K562 (cell line): ENCODE results near the gene TAF11. TPM values are rescaled to one million over a fixed set of nuclear protein-coding genes. Genes with fewer than 3 reads are reported as not detected.

ENCODE experiments used
- C11orf30 ChIP-seq: fragments of 450-650 bp; IDR thresholded peaks from 2 replicates; pipeline ENCODE4 v1.6.1; 2016; ENCODE audit warnings: low read depth, mild to moderate bottlenecking
- ERF ChIP-seq: fragments of 450-650 bp; formaldehyde crosslinking; IDR thresholded peaks from 2 replicates; pipeline ENCODE4 v1.4.0; 2020; ENCODE audit warnings: mild to moderate bottlenecking, mixed read lengths
- HCFC1 ChIP-seq: IDR thresholded peaks from 2 replicates; pipeline ENCODE4 v1.6.1; 2012; ENCODE audit warnings: low read depth, low read length, improper control_type of control experiment
- NFE2 ChIP-seq: IDR thresholded peaks from 2 replicates; pipeline ENCODE4 v1.6.1; 2014; ENCODE audit warnings: antibody characterized with exemption, low read depth
- NFE2L1 ChIP-seq: fragments of 450-650 bp; IDR thresholded peaks from 2 replicates; pipeline ENCODE4 v1.6.1; 2016; ENCODE audit warnings: missing genetic modification characterization, low read depth, mild to moderate bottlenecking, missing compliant biosample characterization, moderate library complexity, borderline replicate concordance
- NR4A1 ChIP-seq, 2 experiments: fragments of 250-450 bp in 1 of 2; fragments of 450-650 bp in 1 of 2; sonication (Bioruptor Pico) in 1 of 2; IDR thresholded peaks; 2 replicates each; pipeline versions ENCODE4 v1.4.0 to v1.6.1; 2016 to 2020; ENCODE audit warnings: mild to moderate bottlenecking in 2 of 2, missing compliant biosample characterization in 1 of 2, missing genetic modification characterization in 1 of 2, moderate library complexity in 1 of 2
- NRF1 ChIP-seq, 2 experiments: fragments of 450-650 bp; IDR thresholded peaks in 1 of 2; conservative IDR thresholded peaks in 1 of 2; 2 replicates each; pipeline ENCODE4 v1.6.1; 2014; ENCODE audit warnings: mild to moderate bottlenecking in 2 of 2
- PCBP1 ChIP-seq: fragments of 200-400 bp; formaldehyde crosslinking; IDR thresholded peaks from 2 replicates; pipeline ENCODE4 v1.6.1; 2018; ENCODE audit warnings: mild to moderate bottlenecking, low read depth, low read length; ENCODE audit not compliant: poor library complexity, severe bottlenecking
- POLR2AphosphoS2 ChIP-seq: IDR thresholded peaks from 2 replicates; pipeline ENCODE4 v1.6.1; 2012; ENCODE audit warnings: low read length, improper control_type of control experiment
- RB1 ChIP-seq: fragments of 450-650 bp; IDR thresholded peaks from 2 replicates; pipeline ENCODE4 v1.6.1; 2017; ENCODE audit warnings: low read depth, mild to moderate bottlenecking
- ZNF354B ChIP-seq: fragments of 250-450 bp; sonication (Bioruptor Pico); IDR thresholded peaks from 2 replicates; pipeline ENCODE4 v1.4.0; 2020
- polyA plus RNA-seq, 8 experiments: library from polyadenylated mRNA; depleted of rRNA in 4 of 8; stranded (reverse) in 5 of 8; unstranded in 3 of 8; fragments of >200 nt; fragmentation: Nextera tagmentation in 2 of 8; fragmentation: Illumina TruSeq in 1 of 8; extraction: Ambion mirVana in 2 of 8; extraction: Trizol in 1 of 8; gene quantifications; 2 replicates each; pipeline versions ENCODE4 v1.2.1 to v1.2.3, GENCODE V29; 2011 to 2014; ENCODE audit warnings: inconsistent platforms in 1 of 8, missing spikeins in 1 of 8
- total RNA-seq, 7 experiments: library from RNA; depleted of rRNA in 6 of 7; stranded (reverse); fragments of >200 nt in 6 of 7; fragmentation: Illumina TruSeq in 2 of 7; extraction: Trizol in 2 of 7; gene quantifications; 2 replicates each; pipeline versions ENCODE4 v1.2.1 to v1.2.3, GENCODE V29; 2011 to 2021; ENCODE audit warnings: low replicate concordance in 1 of 7
- TF ChIP-seq, protein P1 (sequence below): sonication (generic); formaldehyde crosslinking; IDR thresholded peaks from 2 replicates; pipeline ENCODE4 v1.9.0; 2022; ENCODE audit warnings: mild to moderate bottlenecking, missing genetic modification reagents
- TF ChIP-seq, protein P2 (sequence below): fragments of 450-650 bp; formaldehyde crosslinking; IDR thresholded peaks from 2 replicates; pipeline ENCODE4 v1.4.0; 2020; ENCODE audit warnings: mild to moderate bottlenecking, moderate library complexity
- TF ChIP-seq, protein P3 (sequence below): sonication (generic); formaldehyde crosslinking; IDR thresholded peaks from 2 replicates; pipeline ENCODE4 v1.8.0; 2023; ENCODE audit warnings: mild to moderate bottlenecking, missing genetic modification reagents
- TF ChIP-seq, protein P4 (sequence below), 2 experiments: fragments of 450-650 bp; IDR thresholded peaks; 2 replicates each; pipeline ENCODE4 v1.6.1; 2018; ENCODE audit warnings: mild to moderate bottlenecking in 2 of 2, low read depth in 1 of 2; ENCODE audit not compliant: partially characterized antibody in 2 of 2

TAF11 gene
- total and polyA plus RNA-seq, 9 of the 15 experiments (the other 6 are each of a cell fraction or from before 2014, with no cell fraction given) = 40.9 to 91.9 (median 71.9) TPM

DNA sequence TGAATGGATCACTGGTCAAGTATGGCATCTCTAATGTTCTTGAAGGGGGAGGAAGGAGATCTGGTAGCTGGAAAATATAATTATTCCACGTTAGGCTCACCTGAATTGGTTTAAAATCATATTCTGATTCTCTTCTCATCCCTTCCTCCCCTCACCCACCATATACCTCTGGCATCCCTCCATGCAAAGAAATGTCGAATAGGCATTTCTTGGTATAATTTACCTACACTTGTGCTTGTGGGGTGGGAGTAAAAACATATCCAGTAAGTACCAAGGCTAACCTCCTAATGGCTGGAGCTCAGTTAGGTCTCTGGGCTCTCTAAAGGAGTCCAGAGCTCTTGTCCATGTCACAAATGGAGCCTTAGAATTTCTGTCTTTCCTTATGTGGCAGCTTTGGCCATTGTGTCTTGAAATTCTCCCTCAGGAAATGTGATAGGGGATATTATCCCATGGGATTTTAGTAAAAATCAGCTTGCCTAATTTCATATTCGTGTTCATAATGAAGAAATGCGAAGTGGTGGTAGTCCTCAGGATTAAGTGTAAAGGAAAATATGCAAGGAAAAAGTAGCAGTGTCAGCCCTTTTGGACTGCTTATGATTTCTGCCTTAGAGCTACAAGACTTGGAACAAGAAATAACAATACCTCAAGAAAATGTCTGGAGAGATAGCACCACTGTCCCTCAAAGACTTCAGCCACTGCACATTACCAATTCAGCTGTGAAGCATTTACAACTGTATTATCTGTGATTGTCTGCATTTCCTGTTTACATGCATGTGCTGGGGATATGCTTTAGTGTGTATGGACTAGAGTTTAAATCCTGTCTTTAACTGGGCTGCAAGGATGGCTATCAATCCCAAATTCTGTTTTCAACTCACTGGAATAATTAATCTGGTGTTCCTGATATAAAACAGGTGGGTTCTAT, 12.3 kb downstream of the TAF11 start (continued):
- TF ChIP-seq NR4A1 (CRISPR knock-in tag; IDR thresholded peaks at IDR 0.05) = no peak
- TF ChIP-seq NR4A1 (tag; IDR thresholded peaks at IDR 0.05) = no peak
- TF ChIP-seq HCFC1 = no peak
- TF ChIP-seq ZNF354B = no peak
- TF ChIP-seq, protein P1, sequence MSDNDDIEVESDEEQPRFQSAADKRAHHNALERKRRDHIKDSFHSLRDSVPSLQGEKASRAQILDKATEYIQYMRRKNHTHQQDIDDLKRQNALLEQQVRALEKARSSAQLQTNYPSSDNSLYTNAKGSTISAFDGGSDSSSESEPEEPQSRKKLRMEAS (CRISPR knock-in tag) = no peak
- TF ChIP-seq RB1 = no peak
- TF ChIP-seq NFE2 = no peak
- no peak for TF ChIP-seq ERF (CRISPR knock-in tag)
- TF ChIP-seq C11orf30 = peak; percentile 53
- TF ChIP-seq, protein P2, sequence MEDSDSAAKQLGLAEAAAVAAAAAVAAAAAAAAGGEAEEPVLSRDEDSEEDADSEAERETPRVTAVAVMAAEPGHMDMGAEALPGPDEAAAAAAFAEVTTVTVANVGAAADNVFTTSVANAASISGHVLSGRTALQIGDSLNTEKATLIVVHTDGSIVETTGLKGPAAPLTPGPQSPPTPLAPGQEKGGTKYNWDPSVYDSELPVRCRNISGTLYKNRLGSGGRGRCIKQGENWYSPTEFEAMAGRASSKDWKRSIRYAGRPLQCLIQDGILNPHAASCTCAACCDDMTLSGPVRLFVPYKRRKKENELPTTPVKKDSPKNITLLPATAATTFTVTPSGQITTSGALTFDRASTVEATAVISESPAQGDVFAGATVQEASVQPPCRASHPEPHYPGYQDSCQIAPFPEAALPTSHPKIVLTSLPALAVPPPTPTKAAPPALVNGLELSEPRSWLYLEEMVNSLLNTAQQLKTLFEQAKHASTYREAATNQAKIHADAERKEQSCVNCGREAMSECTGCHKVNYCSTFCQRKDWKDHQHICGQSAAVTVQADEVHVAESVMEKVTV (CRISPR knock-in tag) = no peak
- TF ChIP-seq, protein P3, sequence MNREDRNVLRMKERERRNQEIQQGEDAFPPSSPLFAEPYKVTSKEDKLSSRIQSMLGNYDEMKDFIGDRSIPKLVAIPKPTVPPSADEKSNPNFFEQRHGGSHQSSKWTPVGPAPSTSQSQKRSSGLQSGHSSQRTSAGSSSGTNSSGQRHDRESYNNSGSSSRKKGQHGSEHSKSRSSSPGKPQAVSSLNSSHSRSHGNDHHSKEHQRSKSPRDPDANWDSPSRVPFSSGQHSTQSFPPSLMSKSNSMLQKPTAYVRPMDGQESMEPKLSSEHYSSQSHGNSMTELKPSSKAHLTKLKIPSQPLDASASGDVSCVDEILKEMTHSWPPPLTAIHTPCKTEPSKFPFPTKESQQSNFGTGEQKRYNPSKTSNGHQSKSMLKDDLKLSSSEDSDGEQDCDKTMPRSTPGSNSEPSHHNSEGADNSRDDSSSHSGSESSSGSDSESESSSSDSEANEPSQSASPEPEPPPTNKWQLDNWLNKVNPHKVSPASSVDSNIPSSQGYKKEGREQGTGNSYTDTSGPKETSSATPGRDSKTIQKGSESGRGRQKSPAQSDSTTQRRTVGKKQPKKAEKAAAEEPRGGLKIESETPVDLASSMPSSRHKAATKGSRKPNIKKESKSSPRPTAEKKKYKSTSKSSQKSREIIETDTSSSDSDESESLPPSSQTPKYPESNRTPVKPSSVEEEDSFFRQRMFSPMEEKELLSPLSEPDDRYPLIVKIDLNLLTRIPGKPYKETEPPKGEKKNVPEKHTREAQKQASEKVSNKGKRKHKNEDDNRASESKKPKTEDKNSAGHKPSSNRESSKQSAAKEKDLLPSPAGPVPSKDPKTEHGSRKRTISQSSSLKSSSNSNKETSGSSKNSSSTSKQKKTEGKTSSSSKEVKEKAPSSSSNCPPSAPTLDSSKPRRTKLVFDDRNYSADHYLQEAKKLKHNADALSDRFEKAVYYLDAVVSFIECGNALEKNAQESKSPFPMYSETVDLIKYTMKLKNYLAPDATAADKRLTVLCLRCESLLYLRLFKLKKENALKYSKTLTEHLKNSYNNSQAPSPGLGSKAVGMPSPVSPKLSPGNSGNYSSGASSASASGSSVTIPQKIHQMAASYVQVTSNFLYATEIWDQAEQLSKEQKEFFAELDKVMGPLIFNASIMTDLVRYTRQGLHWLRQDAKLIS (CRISPR knock-in tag) = no peak
- TF ChIP-seq, protein P4, sequence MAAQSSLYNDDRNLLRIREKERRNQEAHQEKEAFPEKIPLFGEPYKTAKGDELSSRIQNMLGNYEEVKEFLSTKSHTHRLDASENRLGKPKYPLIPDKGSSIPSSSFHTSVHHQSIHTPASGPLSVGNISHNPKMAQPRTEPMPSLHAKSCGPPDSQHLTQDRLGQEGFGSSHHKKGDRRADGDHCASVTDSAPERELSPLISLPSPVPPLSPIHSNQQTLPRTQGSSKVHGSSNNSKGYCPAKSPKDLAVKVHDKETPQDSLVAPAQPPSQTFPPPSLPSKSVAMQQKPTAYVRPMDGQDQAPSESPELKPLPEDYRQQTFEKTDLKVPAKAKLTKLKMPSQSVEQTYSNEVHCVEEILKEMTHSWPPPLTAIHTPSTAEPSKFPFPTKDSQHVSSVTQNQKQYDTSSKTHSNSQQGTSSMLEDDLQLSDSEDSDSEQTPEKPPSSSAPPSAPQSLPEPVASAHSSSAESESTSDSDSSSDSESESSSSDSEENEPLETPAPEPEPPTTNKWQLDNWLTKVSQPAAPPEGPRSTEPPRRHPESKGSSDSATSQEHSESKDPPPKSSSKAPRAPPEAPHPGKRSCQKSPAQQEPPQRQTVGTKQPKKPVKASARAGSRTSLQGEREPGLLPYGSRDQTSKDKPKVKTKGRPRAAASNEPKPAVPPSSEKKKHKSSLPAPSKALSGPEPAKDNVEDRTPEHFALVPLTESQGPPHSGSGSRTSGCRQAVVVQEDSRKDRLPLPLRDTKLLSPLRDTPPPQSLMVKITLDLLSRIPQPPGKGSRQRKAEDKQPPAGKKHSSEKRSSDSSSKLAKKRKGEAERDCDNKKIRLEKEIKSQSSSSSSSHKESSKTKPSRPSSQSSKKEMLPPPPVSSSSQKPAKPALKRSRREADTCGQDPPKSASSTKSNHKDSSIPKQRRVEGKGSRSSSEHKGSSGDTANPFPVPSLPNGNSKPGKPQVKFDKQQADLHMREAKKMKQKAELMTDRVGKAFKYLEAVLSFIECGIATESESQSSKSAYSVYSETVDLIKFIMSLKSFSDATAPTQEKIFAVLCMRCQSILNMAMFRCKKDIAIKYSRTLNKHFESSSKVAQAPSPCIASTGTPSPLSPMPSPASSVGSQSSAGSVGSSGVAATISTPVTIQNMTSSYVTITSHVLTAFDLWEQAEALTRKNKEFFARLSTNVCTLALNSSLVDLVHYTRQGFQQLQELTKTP (IDR thresholded peaks at IDR 0.05; ENCODE audit: low read depth in 1 of 2, partially characterized antibody in 2 of 2) = no peak
- TF ChIP-seq POLR2AphosphoS2 = 0 out of 2 replicates have a peak, but pooled peaks have one; percentile 72
- no peak for TF ChIP-seq PCBP1
- TF ChIP-seq NFE2L1 (tag) = no peak
- TF ChIP-seq NRF1 (conservative IDR thresholded peaks at IDR 0.05 in 1 of 2, IDR thresholded peaks at IDR 0.05 in 1 of 2) = no peak
